CD8-positive, alpha-beta memory T cell (primary cell): ENCODE measurements around the gene ENGASE. TPM values are rescaled to one million over a fixed set of nuclear protein-coding genes. Genes with fewer than 3 reads are reported as not detected.

ENCODE experiments used
- CTCF ChIA-PET: fragments of 350-600 bp; sonication (Branson Sonifier 250); formaldehyde crosslinking; loops from one replicate; lab custom pipeline; 2021; ENCODE audit warnings: antibody characterized with exemption; lab: Charles Lee
- POLR2A ChIA-PET: fragments of 350-600 bp; sonication (Branson Sonifier 250); formaldehyde crosslinking; loops from one replicate; lab custom pipeline; 2021; ENCODE audit warnings: antibody characterized with exemption; lab: Charles Lee
- DNase-seq, 5 donors: peaks; one replicate each; pipeline versions ENCODE4 v3.0.0 to v3.0.0-alpha.2; 2020 to 2022; ENCODE audit warnings: mixed read lengths in 1 of 5
- H3K27ac ChIP-seq: one replicate; pipeline ENCODE4 v1.7.0; 2013; ENCODE audit warnings: low read depth, mild to moderate bottlenecking, low read length, moderate library complexity
- H3K27me3 ChIP-seq: 2 replicates; pipeline ENCODE4 v1.7.0; 2013; ENCODE audit warnings: low read length, mild to moderate bottlenecking; ENCODE audit not compliant: insufficient read depth, poor library complexity, severe bottlenecking
- H3K36me3 ChIP-seq: 2 replicates; pipeline ENCODE4 v1.7.0; 2013; ENCODE audit warnings: mild to moderate bottlenecking, low read length, moderate library complexity; ENCODE audit not compliant: insufficient read depth
- H3K4me1 ChIP-seq: 2 replicates; pipeline ENCODE4 v1.7.0; 2013; ENCODE audit warnings: mild to moderate bottlenecking, low read length, moderate library complexity; ENCODE audit not compliant: insufficient read depth
- H3K4me3 ChIP-seq: 2 replicates; pipeline ENCODE4 v1.7.0; 2013; ENCODE audit warnings: mild to moderate bottlenecking, low read length
- H3K9me3 ChIP-seq: 2 replicates; pipeline ENCODE4 v1.7.0; 2013; ENCODE audit warnings: mild to moderate bottlenecking, low read length
- H3K27ac Mint-ChIP-seq, 8 donors: one replicate each; pipeline ENCODE4 v1.8.0; 2020 to 2021; ENCODE audit warnings: mixed read lengths in 8 of 8, mild to moderate bottlenecking in 6 of 8, inconsistent platforms in 3 of 8, moderate library complexity in 3 of 8
- H3K27me3 Mint-ChIP-seq, 2 donors: one replicate each; pipeline ENCODE4 v1.8.0; 2020 to 2021; ENCODE audit warnings: mixed read lengths in 2 of 2, mild to moderate bottlenecking in 1 of 2, moderate library complexity in 1 of 2
- H3K36me3 Mint-ChIP-seq, 3 donors: one replicate each; pipeline ENCODE4 v1.8.0; 2020 to 2021; ENCODE audit warnings: mixed read lengths in 3 of 3, inconsistent platforms in 1 of 3, mild to moderate bottlenecking in 1 of 3
- H3K4me1 Mint-ChIP-seq, 3 donors: one replicate each; pipeline ENCODE4 v1.8.0; 2020 to 2021; ENCODE audit warnings: mixed read lengths in 3 of 3, inconsistent platforms in 1 of 3, mild to moderate bottlenecking in 1 of 3
- H3K4me3 Mint-ChIP-seq, 7 donors: one replicate each; pipeline ENCODE4 v1.8.0; 2020 to 2021; ENCODE audit warnings: mixed read lengths in 7 of 7, mild to moderate bottlenecking in 6 of 7, moderate library complexity in 4 of 7, inconsistent platforms in 2 of 7
- H3K9me3 Mint-ChIP-seq, 5 donors: one replicate each; pipeline ENCODE4 v1.8.0; 2020 to 2022; ENCODE audit warnings: mixed read lengths in 5 of 5, mild to moderate bottlenecking in 3 of 5, moderate library complexity in 2 of 5, inconsistent platforms in 1 of 5
- polyA plus RNA-seq: library from polyadenylated mRNA; unstranded; fragments of 300-500 nt; fragmentation: Illumina TruSeq; gene quantifications from one replicate; pipeline ENCODE4 v1.2.3, GENCODE V29; 2021
- total RNA-seq, 2 experiments: library from RNA; stranded (reverse); gene quantifications; one replicate each; pipeline ENCODE4 v1.2.3, GENCODE V29; 2021

ENGASE gene
- total and polyA plus RNA-seq, 3 experiments from 2014 or later = 3.5 to 38.3 (median 33.2) TPM

GRCh38 chr17:79080349-79080748 is 5.7 kb downstream of the ENGASE start:
- POLR2A ChIA-PET = no interaction called here
- H3K4me1 ChIP-seq = peaks cover 12% of the 10 kb centered on the region
- CTCF ChIA-PET = interaction anchor here (1.1 kb wide), 1 partner anchor 8 kb away, joined by 4 read pairs; no protein-coding TSS in a partner anchor

GRCh38 chr17:79080761-79081290 is 6.2 kb downstream of the ENGASE start:
- peaks cover 7% of the 10 kb centered on the region for H3K36me3 ChIP-seq
- H3K27me3 ChIP-seq = no peaks in the 10 kb centered on the region
- no peak overlapping the region for H3K4me3 ChIP-seq
- ChIA-PET POLR2A (interaction anchor here (0.6 kb wide), 1 partner anchor 13 kb away, joined by 3 read pairs; no protein-coding TSS in a partner anchor), CTCF (interaction anchor here (1.1 kb wide), 1 partner anchor 9 kb away, joined by 4 read pairs; no protein-coding TSS in a partner anchor)
- no peak for DNase-seq
- Mint-ChIP-seq H3K36me3 (peaks cover 0 to 76% (median 11%) of the 10 kb centered on the region in 3 donors), H3K9me3 (no peaks in the 10 kb centered on the region), H3K4me1 (peaks cover 5 to 11% (median 9%) of the 10 kb centered on the region in 3 donors), H3K27me3 (no peaks in the 10 kb centered on the region), H3K4me3 (no peak overlapping the region), H3K27ac (peak overlapping the region in 1 of 8 donors; percentile 69)
- H3K9me3 ChIP-seq = no peaks in the 10 kb centered on the region
- no peak overlapping the region for H3K27ac ChIP-seq
- H3K4me1 ChIP-seq = peaks cover 8% of the 10 kb centered on the region

More at GRCh38 chr17:79080349-79080748, 5.7 kb downstream of the ENGASE start:
- H3K27ac Mint-ChIP-seq = peak overlapping the region in 1 of 8 donors; percentile 17
- no peaks in the 10 kb centered on the region for H3K9me3 Mint-ChIP-seq
- peaks cover 7% of the 10 kb centered on the region for H3K36me3 ChIP-seq
- no peaks in the 10 kb centered on the region for H3K27me3 Mint-ChIP-seq
- no peak overlapping the region for H3K4me3 ChIP-seq
- peak overlapping the region in 1 of 7 donors; percentile 79 for H3K4me3 Mint-ChIP-seq
- peaks cover 0 to 75% (median 11%) of the 10 kb centered on the region in 3 donors for H3K36me3 Mint-ChIP-seq
- no peak for DNase-seq
- H3K4me1 Mint-ChIP-seq = peaks cover 10 to 15% (median 14%) of the 10 kb centered on the region in 3 donors
- no peak overlapping the region for H3K27ac ChIP-seq
- no peaks in the 10 kb centered on the region for H3K27me3 ChIP-seq
- H3K9me3 ChIP-seq = no peaks in the 10 kb centered on the region

- ChIA-PET POLR2A (interaction anchor here (0.6 kb wide), 1 partner anchor 13 kb away, joined by 3 read pairs; no protein-coding TSS in a partner anchor), CTCF (interaction anchor here (1.2 to 1.7 kb wide), 4 partner anchors 19 to 311 kb away, joined by 3 to 5 read pairs (median 5); no protein-coding TSS in a partner anchor)
- no peak overlapping the region for H3K27ac ChIP-seq
Observed at GRCh38 chr17:79081571-79082276, 7.1 kb downstream of the ENGASE start.

GRCh38 chr17:79082311-79083190 is 7.9 kb downstream of the ENGASE start:
- Mint-ChIP-seq H3K27ac (peak overlapping the region in 1 of 8 donors; percentile 41), H3K36me3 (peaks cover 0 to 87% (median 11%) of the 10 kb centered on the region in 3 donors), H3K4me1 (peaks cover 0 to 1% (median under 1%) of the 10 kb centered on the region in 3 donors), H3K27me3 (no peaks in the 10 kb centered on the region), H3K4me3 (no peak overlapping the region), H3K9me3 (no peaks in the 10 kb centered on the region)
- no peak overlapping the region for H3K4me3 ChIP-seq
- POLR2A ChIA-PET = no interaction called here
- H3K36me3 ChIP-seq = peaks cover 7% of the 10 kb centered on the region
- H3K27ac ChIP-seq = no peak overlapping the region
- H3K9me3 ChIP-seq = no peaks in the 10 kb centered on the region
- CTCF ChIA-PET = interaction anchor here (0.7 to 1.7 kb wide), 7 partner anchors 11 to 310 kb away, joined by 3 to 5 read pairs (median 5); no protein-coding TSS in a partner anchor
- H3K4me1 ChIP-seq = no peaks in the 10 kb centered on the region
- peak; percentile 22 to 61 (median 35) for DNase-seq
- no peaks in the 10 kb centered on the region for H3K27me3 ChIP-seq

More at GRCh38 chr17:79081571-79082276, 7.1 kb downstream of the ENGASE start:
- Mint-ChIP-seq H3K36me3 (peaks cover 0 to 85% (median 11%) of the 10 kb centered on the region in 3 donors), H3K27ac (peak overlapping the region in 1 of 8 donors; percentile 88), H3K27me3 (no peaks in the 10 kb centered on the region), H3K9me3 (no peaks in the 10 kb centered on the region), H3K4me3 (no peak overlapping the region), H3K4me1 (peaks cover under 1 to 3% (median 1%) of the 10 kb centered on the region in 3 donors)
- no peak for DNase-seq
- Histone ChIP-seq H3K36me3 (peaks cover 7% of the 10 kb centered on the region), H3K27me3 (no peaks in the 10 kb centered on the region), H3K4me1 (no peaks in the 10 kb centered on the region), H3K4me3 (no peak overlapping the region), H3K9me3 (no peaks in the 10 kb centered on the region)

GRCh38 chr17:79083191-79083971 is 8.8 kb downstream of the ENGASE start:
- peaks cover 7% of the 10 kb centered on the region for H3K36me3 ChIP-seq
- H3K4me3 Mint-ChIP-seq = no peak overlapping the region
- H3K4me1 ChIP-seq = no peaks in the 10 kb centered on the region
- no peaks in the 10 kb centered on the region for H3K27me3 ChIP-seq
- H3K4me3 ChIP-seq = no peak overlapping the region
- H3K27me3 Mint-ChIP-seq = no peaks in the 10 kb centered on the region
- H3K27ac Mint-ChIP-seq = peak overlapping the region in 1 of 8 donors; percentile 41
- no peaks in the 10 kb centered on the region for H3K9me3 ChIP-seq
- peaks cover 0 to 1% (median 0%) of the 10 kb centered on the region in 3 donors for H3K4me1 Mint-ChIP-seq
- POLR2A ChIA-PET = no interaction called here
- no peak for DNase-seq
- no peak overlapping the region for H3K27ac ChIP-seq
- no peaks in the 10 kb centered on the region for H3K9me3 Mint-ChIP-seq
- peaks cover 0 to 81% (median 11%) of the 10 kb centered on the region in 3 donors for H3K36me3 Mint-ChIP-seq
- CTCF ChIA-PET = interaction anchor here (0.7 to 1.8 kb wide), 5 partner anchors 10 to 65 kb away, joined by 3 to 5 read pairs (median 4); no protein-coding TSS in a partner anchor

- Histone ChIP-seq H3K4me1 (no peaks in the 10 kb centered on the region), H3K9me3 (no peaks in the 10 kb centered on the region), H3K27me3 (no peaks in the 10 kb centered on the region), H3K4me3 (no peak overlapping the region), H3K36me3 (peaks cover 7% of the 10 kb centered on the region), H3K27ac (no peak overlapping the region)
- Mint-ChIP-seq H3K36me3 (peaks cover 0 to 72% (median 11%) of the 10 kb centered on the region in 3 donors), H3K4me1 (peaks cover 0 to 1% (median 0%) of the 10 kb centered on the region in 3 donors), H3K4me3 (no peak overlapping the region), H3K9me3 (no peaks in the 10 kb centered on the region), H3K27me3 (no peaks in the 10 kb centered on the region), H3K27ac (no peak overlapping the region)
- ChIA-PET CTCF (interaction anchor here (1.8 to 5.7 kb wide), 2 partner anchors 9 to 309 kb away, joined by 4 to 52 read pairs; no protein-coding TSS in a partner anchor), POLR2A (no interaction called here)
- no peak for DNase-seq
Observed at GRCh38 chr17:79084291-79085153, 9.9 kb downstream of the ENGASE start.
